CD4-positive, alpha-beta T cell treated with Interleukin-6 for 4 hours (primary cell): ENCODE data around the gene GAB4.
"Not testable (repeated sequence)": the region's sequence is repeated elsewhere in the genome, so short reads cannot be mapped to it uniquely, and the experiment has no call there.

Experiments
- DNase-seq: peaks from one replicate; pipeline ENCODE4 v3.0.0-alpha.2; 2020; ENCODE audit warnings: mixed read lengths

GAB4 gene

DNA sequence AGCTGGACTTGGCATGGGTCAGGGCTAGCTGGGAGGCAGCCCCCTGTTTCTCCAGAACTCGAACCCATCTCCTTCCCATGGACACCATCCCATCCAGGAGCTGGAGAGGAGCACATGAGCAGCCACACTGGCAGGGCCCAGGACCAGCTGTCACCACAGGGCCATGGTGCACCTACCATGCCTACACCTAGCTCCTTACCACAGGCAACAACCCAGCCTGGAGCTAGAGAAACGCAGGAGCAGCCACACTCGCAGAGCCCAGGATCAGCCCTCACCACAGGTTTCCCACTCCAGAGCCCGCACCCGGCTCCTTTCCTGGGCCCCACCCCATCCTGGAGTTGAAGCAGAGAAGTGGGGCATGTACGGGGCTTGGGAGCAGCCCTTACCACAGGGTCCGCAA lies 50.2 kb downstream of the GAB4 start:
- DNase-seq: no peak

DNA sequence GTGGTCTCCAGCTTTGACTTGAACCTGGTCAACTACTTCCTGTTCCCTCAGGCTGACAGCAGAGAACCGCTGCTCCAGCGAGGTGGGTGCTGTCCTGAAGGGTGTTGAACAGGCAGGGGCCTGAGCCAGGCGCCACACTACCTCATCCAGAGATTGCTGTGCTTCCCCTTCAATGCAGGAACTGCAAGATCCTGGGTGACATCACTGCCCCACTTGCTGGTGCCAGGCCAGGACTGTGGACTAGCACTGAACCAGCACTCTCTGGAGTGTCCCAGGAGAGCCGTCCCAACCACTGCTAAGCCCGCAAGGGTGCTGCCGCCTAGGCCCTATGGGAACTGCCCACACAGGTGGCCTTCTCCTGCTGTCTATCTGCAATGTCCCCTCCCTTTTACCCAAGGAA lies 51.7 kb downstream of the GAB4 start:
- no peak for DNase-seq

DNA sequence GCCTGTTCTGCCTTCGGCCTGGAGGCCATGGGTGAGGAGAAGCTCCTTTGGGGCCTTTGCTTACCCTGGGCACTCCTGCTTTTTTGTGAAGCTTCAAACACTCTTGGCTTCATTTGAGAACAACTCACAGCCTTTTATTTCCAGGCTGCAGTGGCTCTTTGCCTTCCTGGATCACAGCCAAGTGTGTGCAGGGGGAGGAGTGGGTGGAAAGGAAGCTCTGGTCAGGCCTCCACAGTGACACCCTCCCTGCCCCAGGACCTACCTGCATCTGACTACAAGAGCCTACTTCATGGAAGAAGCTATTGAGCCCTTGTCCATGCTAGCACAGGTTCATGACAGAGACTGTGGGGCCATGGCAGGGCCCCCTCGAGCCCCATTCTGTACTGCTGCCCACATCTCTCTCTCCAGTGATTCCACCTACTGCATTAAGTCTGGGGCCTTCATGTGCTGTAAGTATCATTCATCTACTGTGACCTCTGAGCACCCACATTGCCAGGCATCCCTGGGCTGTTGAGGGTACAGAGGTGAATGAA lies 52.3 kb downstream of the GAB4 start:
- peak; percentile 20 for DNase-seq

DNA sequence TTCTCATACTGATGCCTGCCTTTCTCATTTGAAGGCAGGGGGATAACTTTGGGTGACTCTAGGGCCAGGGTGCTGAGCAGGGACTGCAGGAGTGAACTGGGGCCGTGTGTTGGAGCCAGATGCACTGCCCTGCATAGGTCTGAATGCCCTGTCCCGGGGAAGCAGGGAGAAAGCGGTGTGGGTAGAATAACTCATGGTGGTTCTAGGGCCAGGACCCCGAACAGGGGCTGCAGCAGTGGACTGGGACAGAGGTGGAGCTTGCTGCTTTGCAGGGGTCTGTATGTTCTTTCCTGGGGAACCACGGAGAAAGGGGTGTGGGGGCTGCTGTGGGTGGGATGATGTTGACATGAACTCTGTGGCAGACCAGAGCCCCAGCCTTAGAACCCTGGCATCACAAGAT lies 52.9 kb downstream of the GAB4 start:
- DNase-seq: no peak

DNA sequence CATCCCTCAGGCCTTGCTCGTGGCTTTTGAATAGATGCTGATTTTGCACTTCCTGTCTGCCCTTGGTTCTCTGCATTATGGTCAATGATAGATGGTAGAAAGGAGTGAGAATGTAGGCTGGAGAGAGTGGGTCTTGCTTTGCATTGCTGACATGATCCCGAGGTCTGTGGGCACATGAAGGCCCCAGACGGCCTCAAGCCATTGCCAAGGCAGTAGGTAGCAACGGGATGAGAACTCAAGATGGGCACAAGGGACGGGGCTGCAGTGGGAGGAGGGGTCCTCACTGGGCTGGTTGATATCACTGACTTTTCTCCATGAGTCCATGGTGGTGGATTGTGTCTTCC lies 54.0 kb downstream of the GAB4 start:
- no peak for DNase-seq

DNA sequence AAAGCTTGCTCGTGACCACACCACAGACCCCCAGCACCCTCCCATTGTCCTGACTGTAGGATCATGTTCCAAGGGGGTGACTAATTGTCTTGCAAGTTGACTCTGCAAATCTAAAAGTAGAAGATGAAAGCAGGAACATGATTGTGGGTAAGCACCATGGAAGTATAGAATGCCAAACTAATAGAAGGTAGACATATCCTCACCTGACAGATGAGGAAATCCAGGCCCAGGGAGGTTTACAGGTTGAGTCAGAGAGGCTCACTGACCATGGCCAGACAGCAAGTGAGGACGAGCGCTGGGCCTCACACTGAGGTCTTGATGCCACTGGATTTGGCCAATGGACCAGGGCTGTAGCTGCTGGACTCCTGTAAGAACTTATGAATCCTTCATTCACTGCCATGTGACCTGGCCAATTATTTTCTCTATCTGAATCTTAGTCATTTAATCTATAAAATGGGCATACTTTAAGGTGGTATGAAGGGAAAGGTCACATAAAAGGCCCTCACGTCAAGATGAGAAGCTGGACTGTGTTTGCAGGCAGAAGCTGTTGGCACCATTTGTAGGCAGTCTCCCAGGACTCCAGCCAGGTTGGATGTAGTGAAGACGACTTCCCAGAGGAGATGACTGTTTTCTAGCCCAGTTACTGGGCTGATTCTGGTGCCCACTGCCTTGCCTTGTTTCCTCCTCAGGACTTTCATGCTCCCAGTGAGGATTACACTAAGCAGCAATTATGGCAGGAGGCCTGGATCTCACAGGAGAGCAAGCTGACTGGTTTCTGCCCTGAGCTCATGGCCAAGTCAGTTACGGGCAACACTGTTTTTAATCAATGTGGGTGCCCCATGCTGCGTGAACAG lies 54.6 kb downstream of the GAB4 start:
- no peak for DNase-seq

DNA sequence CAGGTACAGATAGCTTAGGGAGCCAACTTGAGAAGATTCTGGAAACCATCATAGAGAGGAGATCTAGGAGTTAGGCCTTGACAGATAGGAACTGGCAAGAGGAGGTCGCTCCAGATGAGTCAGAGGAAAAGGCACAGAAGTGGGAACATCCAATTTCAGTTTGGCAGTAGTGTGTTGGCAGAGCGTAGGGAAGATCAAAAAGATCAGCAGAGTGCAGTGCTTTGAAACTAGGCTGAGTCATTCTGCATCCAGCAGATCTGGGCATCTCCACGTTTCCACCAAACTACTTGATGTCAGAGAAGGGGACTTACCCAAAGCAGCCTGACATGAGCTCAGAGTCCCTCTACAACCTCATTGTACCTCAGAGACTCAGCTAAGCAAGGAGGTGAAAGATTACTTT lies 58.5 kb downstream of the GAB4 start:
- DNase-seq: no peak

DNA sequence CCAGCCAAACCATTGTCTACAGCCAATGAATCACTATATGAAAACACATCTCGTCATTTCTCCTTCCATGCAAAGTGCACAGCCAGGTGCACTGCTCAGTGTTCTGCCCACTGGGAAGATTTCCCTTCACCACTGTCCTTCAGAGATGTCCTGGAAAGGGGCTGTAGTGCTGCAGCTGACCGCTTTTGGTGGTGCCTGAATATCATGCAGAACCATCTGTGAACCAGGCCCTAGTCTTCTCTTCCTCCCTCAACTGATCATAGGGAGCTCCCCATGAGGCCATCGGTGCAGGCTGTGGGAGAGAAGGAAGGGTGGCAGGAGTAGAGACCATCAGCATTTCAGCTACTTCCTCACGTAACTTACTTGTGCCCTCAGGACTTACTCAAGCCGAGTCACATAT lies 70.2 kb downstream of the GAB4 start:
- DNase-seq: no peak

DNA sequence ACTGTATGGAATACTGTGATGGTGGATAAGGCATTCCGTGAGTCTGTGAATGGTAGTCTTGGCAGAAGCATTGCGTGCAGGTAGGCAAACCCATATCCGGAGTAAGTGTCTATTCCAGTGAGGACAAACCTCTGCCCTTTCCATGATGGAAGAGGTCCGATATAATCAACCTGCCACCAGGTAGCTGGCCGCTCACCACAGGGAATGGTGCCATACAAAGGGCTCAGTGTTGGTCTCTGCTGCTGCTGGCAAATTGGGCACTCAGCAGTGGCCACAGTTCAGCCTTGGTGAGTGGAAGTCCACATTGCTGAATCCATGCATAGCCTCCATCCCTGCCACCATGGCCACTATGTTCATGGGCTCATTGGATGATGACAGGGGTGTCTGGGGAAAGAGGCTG lies 70.8 kb downstream of the GAB4 start:
- not testable (repeated sequence) for DNase-seq

DNA sequence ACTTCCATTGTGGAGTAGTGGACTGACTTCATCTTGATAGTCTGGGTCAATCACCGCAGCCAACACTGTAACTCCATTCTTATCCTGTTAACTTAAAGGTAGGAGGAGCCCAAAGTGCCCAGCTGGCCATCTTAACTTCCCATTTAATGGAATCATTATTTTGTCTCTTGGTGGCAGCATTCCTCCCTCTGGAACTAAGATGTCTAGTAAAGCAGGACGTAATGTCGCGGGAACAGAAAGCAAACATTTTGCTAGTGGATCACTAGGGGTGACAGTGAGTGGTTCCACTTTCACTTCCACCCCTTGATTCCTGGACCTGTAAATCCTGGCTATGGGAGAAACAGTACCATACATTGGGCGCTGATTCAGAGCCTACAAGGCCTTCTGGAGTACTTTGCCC lies 71.4 kb downstream of the GAB4 start:
- no peak for DNase-seq

DNA sequence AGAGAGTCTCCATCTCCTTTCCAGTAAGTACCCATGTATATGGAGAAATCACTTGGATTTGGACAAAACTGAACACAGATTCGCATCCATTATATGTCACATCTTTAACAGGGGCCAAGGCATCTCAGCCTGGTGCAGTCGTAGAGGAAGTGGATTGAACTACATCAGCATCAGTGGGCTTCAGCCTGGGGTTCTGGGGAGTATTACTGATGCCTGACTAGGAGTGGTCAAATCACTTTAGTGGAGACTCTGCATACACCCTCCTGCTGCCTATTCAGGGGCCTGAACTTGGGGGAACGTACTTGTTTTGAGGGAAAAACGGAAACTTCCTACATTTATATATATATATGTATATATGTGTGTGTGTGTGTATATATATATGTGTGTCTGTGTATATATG lies 72.8 kb downstream of the GAB4 start:
- no peak for DNase-seq

DNA sequence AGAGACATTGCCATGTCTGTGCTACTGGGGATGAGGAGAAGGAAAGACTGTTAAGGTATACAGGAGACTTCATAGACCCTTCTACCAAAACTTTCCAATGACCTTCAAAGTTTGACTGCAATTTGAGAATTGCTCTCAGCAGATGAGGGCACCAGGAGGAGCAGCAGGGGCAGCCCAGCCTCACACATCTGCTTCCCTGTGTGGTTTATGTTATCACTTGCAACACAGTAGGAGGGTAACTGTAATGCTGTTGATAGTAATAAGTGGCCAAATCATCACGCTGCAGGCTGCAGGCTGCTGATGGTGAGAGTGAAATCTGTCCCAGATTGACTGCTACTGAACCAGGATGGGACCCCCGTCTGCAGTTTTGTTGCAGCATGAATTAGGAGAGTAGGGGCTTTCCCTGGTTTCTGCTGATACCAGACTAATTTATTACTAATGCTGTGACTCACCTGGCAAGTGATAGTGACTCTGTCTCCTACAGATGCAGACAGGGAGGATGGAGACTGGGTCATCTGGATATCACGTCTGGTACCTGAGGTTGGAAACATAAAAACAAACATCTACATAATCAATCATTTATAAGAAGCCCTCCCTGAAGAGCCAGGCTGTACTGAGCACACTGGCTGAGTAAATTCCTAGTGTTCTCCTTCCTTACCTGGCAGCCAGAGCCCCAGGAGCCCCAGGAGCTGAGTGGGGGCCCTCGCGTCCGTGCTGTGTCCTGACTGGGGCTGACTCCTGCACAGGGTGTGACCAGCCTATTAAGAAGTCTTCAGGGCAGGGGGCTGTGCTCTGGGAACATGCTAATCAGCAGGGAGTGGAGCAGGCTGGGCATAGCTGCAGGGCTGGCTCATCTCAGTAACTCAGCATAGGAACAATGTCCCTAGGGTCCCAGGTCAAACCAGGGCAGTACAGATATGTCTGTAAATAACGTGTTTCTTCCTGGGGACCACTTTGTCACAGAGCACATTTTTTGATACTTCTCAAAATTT lies 74.4 kb downstream of the GAB4 start:
- DNase-seq: no peak

DNA sequence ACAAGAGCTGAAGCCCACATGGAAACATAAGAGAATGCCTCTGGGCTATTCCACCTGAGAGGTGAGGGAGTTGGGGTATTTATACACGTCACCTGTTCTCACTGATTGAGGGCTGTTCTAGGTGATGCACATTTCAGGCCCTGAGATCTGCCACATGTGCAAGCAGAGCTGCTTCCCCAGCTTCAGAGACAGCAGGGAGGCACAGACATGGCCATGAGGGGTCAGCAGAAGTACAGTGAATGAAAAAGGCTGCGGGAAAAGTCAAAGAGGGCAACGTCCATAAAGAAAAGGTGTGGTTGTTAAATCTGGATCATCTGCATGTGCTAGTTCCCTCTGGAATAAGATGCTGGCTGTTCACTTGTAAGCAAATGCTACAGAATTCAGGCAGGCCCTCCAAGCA lies 75.4 kb downstream of the GAB4 start:
- no peak for DNase-seq

DNA sequence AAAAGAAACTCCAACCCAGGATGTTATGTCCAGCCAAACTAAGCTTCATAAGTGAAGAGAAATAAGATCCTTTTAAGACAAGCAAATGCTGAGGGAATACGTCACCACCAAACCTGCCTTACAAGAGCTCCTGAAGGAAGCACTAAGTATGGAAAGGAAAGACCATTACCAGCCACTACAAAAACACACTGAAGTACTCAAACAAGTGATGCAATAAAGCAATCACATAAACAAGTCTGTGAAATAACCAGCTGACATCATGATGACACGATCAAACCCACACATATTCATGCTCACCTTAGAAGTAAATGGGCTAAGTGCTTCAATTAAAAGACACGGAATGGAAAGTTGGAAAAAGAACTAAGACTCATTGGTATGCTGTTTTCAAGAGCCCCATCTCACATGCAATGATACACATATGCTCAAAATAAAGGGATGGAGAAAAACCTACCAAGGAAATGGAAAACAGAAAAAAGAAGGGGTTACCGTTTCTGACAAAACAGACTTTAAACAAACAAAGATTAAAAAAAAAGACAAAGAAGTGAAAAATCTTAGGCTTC lies 82.5 kb downstream of the GAB4 start:
- DNase-seq: no peak

DNA sequence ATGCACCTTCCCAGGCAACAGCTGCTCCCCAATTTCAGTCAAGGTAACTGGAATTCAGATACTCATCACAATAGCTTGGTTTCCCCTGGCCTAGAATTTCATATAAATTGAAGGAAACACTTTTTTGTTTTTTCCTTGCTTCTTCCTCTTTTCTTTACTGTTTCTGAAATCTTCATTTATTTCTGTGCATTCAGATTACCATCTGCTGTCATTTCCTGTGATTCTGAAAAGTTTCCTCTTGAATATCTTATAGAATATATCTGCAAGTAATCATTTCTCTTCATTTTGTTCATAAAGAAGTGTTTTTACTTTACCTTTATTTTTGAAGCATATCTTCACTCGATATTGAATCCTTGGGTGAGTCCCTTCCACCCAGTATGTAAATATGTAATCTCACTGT lies 85.3 kb downstream of the GAB4 start:
- no peak for DNase-seq

DNA sequence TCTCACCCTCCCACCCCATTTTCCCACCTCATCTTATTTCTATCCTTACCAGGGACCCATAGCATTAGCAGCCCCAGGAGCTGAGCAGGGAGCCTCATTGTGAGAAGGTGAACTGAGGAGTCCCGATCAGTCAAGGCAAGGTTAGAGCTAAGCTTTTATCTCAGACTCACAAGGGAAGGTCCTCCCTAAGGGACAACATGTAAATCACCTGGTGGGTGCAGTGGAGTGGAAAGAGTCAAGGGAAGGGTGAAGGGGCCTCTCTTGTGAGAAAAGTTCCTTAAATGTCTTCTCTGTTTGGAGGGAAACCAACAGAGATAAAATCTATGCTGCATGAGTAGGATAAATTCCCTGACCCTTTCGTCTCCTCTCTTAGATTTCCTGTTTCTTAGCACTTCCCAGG lies 85.9 kb downstream of the GAB4 start:
- DNase-seq: no peak

DNA sequence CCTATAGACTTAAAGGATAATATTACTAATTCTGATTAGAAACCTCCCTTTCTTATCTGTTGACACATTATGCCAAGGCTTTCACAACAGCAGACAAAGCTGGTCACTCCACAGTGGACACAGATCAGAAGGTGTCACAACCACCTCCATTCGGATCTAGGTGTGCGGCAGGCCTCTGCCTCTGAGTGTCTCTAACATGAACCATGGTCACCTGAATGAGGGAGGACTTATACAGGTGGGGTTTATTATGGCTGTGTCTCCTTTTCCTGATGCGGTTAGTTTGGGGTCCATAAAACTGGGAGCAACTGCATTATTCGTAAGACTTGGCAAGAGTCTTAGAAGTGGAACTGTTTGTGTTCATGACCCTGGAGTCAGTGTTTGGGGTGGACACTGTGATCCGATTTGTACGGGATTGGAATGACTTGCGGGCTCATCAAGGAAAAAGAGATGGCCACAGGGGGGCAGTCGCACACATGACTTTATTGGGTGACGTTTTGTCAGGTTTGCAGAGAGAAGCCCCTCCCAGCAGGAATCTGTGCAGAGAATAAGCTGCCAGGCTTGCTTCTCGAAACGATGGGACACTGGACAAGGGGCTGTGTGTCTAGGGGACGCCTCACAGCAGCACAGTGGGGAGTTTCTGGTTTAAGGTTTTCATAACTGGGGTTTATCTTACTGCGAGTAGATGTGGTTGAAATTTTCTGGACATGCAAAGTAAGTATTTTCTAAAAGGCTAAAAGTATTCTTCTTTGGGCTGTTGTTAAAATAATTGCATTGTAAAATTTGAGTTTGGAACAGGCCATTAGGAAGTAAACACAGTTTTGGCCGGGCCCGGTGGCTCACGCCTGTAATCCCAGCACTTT lies 90.6 kb downstream of the GAB4 start:
- peak; percentile 54 for DNase-seq

DNA sequence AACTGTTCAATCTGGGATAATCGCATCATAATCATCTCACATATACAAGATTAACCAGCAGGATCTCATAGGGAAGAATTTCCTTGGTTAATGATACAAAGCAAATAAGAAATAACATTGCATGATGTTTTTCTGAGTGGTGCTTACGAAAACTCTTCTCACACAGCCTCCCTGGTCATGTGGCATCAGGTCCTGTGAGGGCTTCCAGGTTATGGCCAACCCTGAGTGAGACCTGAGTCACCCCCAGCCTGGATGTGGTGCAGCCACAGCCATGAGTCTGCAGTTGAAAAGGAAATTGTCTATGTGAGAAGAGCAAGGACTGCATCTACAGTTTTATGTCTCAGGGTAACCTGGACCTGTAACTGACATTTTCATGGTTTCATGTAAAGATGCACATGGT lies 92.3 kb downstream of the GAB4 start:
- DNase-seq: no peak

DNA sequence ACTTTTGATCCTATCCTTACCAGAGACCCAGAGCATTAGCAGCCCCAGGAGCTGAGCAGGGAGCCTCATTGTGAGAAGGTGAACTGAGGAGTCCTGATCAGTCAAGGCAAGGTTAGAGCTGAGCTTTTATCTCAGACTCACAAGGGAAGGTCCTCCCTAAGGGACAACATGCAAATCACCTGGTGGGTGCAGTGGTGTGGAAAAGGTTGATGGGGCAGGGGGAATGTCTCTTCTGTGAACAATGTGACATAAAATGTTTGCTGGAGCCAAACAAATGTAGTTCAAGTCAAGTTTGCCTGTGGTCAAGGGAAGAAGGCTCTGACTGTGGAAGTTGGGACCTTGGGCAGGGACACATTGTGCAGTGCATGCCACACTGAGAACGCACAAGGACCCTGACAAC lies 93.1 kb downstream of the GAB4 start:
- not testable (repeated sequence) for DNase-seq

DNA sequence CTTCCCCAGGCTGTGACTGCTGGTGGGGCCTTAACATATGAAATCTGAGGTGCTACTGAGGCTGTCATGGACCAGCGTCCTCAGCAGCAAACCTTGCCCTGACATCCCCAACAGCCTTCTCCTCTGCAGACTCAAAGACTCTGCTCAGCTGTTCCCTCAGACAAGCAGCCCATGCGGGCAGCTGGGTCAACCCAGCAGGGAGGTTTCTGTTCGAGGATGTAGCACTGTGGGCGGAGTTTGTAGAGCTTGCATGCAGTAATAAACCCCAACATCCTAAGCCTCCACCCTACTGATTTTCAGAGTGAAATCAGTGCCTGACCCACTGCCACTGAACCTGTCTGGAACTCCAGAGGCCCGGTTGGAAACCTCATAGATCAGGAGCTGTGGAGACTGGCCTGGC lies 94.0 kb downstream of the GAB4 start:
- no peak for DNase-seq

DNA sequence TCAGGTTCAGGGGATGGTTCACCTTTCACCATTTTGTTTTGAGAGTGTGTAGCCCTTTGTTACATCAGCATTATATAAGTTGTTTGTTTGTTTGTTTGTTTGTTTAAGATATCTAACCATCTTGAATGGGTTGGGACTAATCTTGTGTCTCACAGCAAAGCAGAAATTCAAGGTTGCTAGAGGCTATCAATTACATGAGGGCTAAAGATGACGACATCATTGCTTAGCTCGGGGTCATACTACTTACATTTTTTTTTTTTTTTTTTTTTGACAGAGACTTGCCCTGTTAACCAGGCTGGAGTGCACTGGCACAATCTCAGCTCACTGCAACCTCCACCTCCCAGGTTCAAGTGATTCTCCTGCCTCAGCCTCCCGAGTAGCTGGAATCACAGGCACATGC lies 95.7 kb downstream of the GAB4 start:
- DNase-seq: no peak
